Loucy (cell line): ENCODE measurements around the gene TRNT1.

Source experiments
- H2AFZ ChIP-seq: fragments of 200-600 bp; sonication (generic); 2 replicates; pipeline ENCODE4 v1.6.0; 2016; ENCODE audit warnings: antibody characterized with exemption, mild to moderate bottlenecking, low read length, moderate library complexity
- H3F3A ChIP-seq: fragments of 200-600 bp; 2 replicates; pipeline ENCODE4 v1.6.0; 2016; ENCODE audit warnings: antibody characterized with exemption, low read depth, mild to moderate bottlenecking
- H3K27me3 ChIP-seq: fragments of 200-600 bp; sonication (generic); 2 replicates; pipeline ENCODE4 v1.6.1; 2014; ENCODE audit warnings: low read length, mild to moderate bottlenecking; ENCODE audit not compliant: insufficient read depth, poor library complexity, severe bottlenecking
- H3K36me3 ChIP-seq: fragments of 200-600 bp; sonication (generic); 2 replicates; pipeline ENCODE4 v1.6.1; 2016; ENCODE audit warnings: low read length; ENCODE audit not compliant: insufficient read depth
- H3K4me1 ChIP-seq: fragments of 200-600 bp; sonication (generic); 2 replicates; pipeline ENCODE4 v1.5.1; 2014; ENCODE audit warnings: low read length, mild to moderate bottlenecking; ENCODE audit not compliant: insufficient read depth, poor library complexity, severe bottlenecking
- H3K4me2 ChIP-seq: fragments of 200-600 bp; sonication (generic); 2 replicates; pipeline ENCODE4 v1.6.0; 2014; ENCODE audit warnings: antibody characterized with exemption, low read length, low read depth, mild to moderate bottlenecking; ENCODE audit not compliant: poor library complexity, severe bottlenecking
- H3K4me3 ChIP-seq: fragments of 200-600 bp; sonication (generic); 2 replicates; pipeline ENCODE4 v1.5.1; 2014; ENCODE audit warnings: low read length, mild to moderate bottlenecking, mixed read lengths; ENCODE audit not compliant: poor library complexity, severe bottlenecking
- H3K79me2 ChIP-seq: fragments of 200-600 bp; sonication (generic); 2 replicates; pipeline ENCODE4 v1.6.1; 2014; ENCODE audit warnings: low read length; ENCODE audit not compliant: insufficient read depth
- H3K9ac ChIP-seq: fragments of 200-600 bp; sonication (generic); 2 replicates; pipeline ENCODE4 v1.6.0; 2014; ENCODE audit warnings: mild to moderate bottlenecking, low read depth, low read length, moderate library complexity; ENCODE audit not compliant: poor library complexity, severe bottlenecking
- H3K9me2 ChIP-seq: fragments of 200-600 bp; sonication (generic); replicated peaks from 2 replicates; pipeline ENCODE4 v1.6.1; 2016; ENCODE audit warnings: low read depth, low read length, mixed read lengths
- H3K9me3 ChIP-seq: fragments of 200-600 bp; sonication (generic); 2 replicates; pipeline ENCODE4 v1.6.1; 2014; ENCODE audit warnings: mild to moderate bottlenecking, antibody characterized with exemption, low read length, low read depth; ENCODE audit not compliant: insufficient read depth
- H4K20me1 ChIP-seq: fragments of 200-600 bp; sonication (generic); 2 replicates; pipeline ENCODE4 v1.6.0; 2014; ENCODE audit warnings: antibody characterized with exemption, low read length, mild to moderate bottlenecking; ENCODE audit not compliant: insufficient read depth, poor library complexity, severe bottlenecking
- CTCF ChIP-seq: fragments of 200-600 bp; sonication (generic); conservative IDR thresholded peaks from 2 replicates; pipeline ENCODE4 v1.5.1; 2014; ENCODE audit warnings: mild to moderate bottlenecking, antibody characterized with exemption, low read length
- EZH2phosphoT487 ChIP-seq: fragments of 200-600 bp; IDR thresholded peaks from 2 replicates; pipeline ENCODE4 v1.6.1; 2018; ENCODE audit warnings: antibody characterized with exemption, mild to moderate bottlenecking, moderate library complexity, borderline replicate concordance

The TRNT1 gene

GRCh38 chr3:3157484-3157883 lies 30.7 kb downstream of the TRNT1 start:
- Histone ChIP-seq H3K27me3 (no peaks in the 10 kb centered on the region), H3K9ac (no peak overlapping the region), H3K4me3 (no peak overlapping the region), H3K9me2 (no peaks in the 10 kb centered on the region), H3K79me2 (no peaks in the 10 kb centered on the region), H3K36me3 (peaks cover 93% of the 10 kb centered on the region), H3K4me1 (no peaks in the 10 kb centered on the region), H4K20me1 (no peaks in the 10 kb centered on the region), H3K4me2 (no peak overlapping the region), H2AFZ (no peak overlapping the region), H3K9me3 (no peaks in the 10 kb centered on the region), H3F3A (no peaks in the 10 kb centered on the region)
- TF ChIP-seq CTCF, result no peak
- TF ChIP-seq EZH2phosphoT487, result no peak

- Histone ChIP-seq H3K27me3 (no peaks in the 10 kb centered on the region), H3F3A (no peaks in the 10 kb centered on the region), H3K36me3 (peaks cover 93% of the 10 kb centered on the region), H3K9me3 (peaks cover 14% of the 10 kb centered on the region; the same call in 1 of the 2 replicates), H3K9ac (no peak overlapping the region), H3K4me2 (no peak overlapping the region), H3K4me1 (no peaks in the 10 kb centered on the region), H3K4me3 (no peak overlapping the region), H2AFZ (no peak overlapping the region), H4K20me1 (no peaks in the 10 kb centered on the region), H3K79me2 (no peaks in the 10 kb centered on the region), H3K9me2 (no peaks in the 10 kb centered on the region)
- TF ChIP-seq EZH2phosphoT487 (no peak), CTCF (no peak)
Measured at GRCh38 chr3:3160826-3161225, 34.1 kb downstream of the TRNT1 start.

GRCh38 chr3:3165241-3165640 lies 38.5 kb downstream of the TRNT1 start:
- TF ChIP-seq CTCF, result no peak
- TF ChIP-seq EZH2phosphoT487, result no peak
- peaks cover 14% of the 10 kb centered on the region; the same call in 1 of the 2 replicates for H3K9me3 ChIP-seq

More at GRCh38 chr3:3165241-3165640, 38.5 kb downstream of the TRNT1 start:
- no peak overlapping the region for H3K4me3 ChIP-seq
- H3K36me3 ChIP-seq, result peaks cover 73% of the 10 kb centered on the region
- no peak overlapping the region for H3K9ac ChIP-seq
- no peaks in the 10 kb centered on the region for H3K9me2 ChIP-seq
- no peak overlapping the region for H3K4me2 ChIP-seq
- peaks cover 9% of the 10 kb centered on the region for H3K4me1 ChIP-seq
- 0 out of 2 replicates have a peak, but pooled peaks cover 5% of the 10 kb centered on the region for H3K79me2 ChIP-seq
- no peaks in the 10 kb centered on the region for H3F3A ChIP-seq
- H3K27me3 ChIP-seq, result no peaks in the 10 kb centered on the region
- H2AFZ ChIP-seq, result no peak overlapping the region
- no peaks in the 10 kb centered on the region for H4K20me1 ChIP-seq
